Coronary artery (tissue), 2 donors: ENCODE measurements around the gene CTSZ.

ENCODE experiments used
- DNase-seq: peaks from one replicate; pipeline ENCODE4 v3.0.0-alpha.2; 2017; ENCODE audit warnings: low spot score
- H3K27ac ChIP-seq, 2 donors: fragments of 200-600 bp; sonication (generic); one replicate each; pipeline ENCODE4 v1.5.1; 2016 to 2019
- H3K4me3 ChIP-seq: fragments of 200-600 bp; sonication (generic); 2 replicates; pipeline ENCODE4 v1.5.1; 2016; ENCODE audit warnings: mild to moderate bottlenecking, moderate library complexity
- TF ChIP-seq, protein P1 (sequence below): fragments of 200-600 bp; sonication (generic); IDR thresholded peaks from one replicate; pipeline ENCODE4 v1.5.1; 2019; ENCODE audit warnings: antibody characterized with exemption

Gene CTSZ

DNA sequence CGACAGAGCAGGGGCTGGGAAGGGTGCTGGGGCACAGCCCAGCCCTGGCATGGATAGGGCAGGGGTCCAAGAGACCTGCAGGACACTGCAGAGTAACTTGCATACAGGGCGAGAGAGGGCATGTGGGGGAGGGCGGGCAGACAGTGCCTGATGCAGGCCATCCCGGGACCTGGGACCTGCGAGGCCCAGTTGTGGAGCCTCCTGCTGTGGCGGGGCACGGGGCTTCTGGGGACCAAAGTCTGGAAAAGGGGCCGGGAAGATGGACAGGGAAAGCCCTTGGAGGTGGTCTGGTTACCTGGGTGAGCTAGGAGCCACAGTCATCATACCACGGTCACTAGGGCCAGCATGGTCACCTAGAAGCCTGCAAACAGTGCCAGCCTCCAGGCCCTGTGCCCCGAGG lies 11.8 kb upstream of the CTSZ start:
- no peak overlapping the region for H3K4me3 ChIP-seq
- H3K27ac ChIP-seq, result no peak overlapping the region
- no peak for DNase-seq
- TF ChIP-seq, protein P1, sequence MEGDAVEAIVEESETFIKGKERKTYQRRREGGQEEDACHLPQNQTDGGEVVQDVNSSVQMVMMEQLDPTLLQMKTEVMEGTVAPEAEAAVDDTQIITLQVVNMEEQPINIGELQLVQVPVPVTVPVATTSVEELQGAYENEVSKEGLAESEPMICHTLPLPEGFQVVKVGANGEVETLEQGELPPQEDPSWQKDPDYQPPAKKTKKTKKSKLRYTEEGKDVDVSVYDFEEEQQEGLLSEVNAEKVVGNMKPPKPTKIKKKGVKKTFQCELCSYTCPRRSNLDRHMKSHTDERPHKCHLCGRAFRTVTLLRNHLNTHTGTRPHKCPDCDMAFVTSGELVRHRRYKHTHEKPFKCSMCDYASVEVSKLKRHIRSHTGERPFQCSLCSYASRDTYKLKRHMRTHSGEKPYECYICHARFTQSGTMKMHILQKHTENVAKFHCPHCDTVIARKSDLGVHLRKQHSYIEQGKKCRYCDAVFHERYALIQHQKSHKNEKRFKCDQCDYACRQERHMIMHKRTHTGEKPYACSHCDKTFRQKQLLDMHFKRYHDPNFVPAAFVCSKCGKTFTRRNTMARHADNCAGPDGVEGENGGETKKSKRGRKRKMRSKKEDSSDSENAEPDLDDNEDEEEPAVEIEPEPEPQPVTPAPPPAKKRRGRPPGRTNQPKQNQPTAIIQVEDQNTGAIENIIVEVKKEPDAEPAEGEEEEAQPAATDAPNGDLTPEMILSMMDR, result no peak

DNA sequence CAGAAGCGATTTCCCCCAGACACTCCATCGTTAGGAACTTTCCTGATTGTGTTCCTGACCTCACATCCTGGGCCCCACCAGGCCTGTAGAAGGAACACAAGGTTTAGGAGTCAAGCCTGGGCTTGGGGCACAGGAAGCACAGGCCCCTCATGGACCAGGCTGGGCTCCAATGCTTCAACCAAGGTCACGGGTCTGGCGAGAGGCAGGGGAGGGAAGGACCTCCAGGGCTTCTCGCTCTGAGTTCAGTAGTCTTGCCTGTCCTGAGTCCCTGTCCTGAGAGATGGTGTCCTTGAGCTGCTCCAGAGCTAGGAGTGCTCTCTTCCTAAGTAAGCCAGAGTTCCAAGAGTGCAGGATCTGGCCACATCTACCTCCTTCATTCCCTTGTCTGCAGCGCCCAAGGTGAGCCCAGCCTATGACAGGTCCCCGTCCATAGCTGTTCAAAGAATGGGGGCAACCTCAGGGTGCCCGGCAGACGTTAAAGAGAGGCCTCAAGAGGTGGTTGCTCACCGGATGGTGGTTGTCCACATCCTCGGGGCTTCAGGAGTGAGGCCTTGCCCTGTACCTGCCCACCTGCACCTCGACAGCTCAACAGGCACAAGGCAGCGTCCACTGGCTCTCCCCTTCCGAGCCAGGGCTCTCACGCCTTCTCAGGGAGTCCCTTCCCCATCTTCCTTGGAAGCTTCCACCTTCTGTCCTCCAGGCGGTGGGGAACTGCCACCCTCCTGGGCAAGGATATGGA lies 10.6 kb upstream of the CTSZ start:
- DNase-seq, result no peak
- TF ChIP-seq, protein P1, result no peak
- H3K27ac ChIP-seq, result no peak overlapping the region
- H3K4me3 ChIP-seq, result no peak overlapping the region

DNA sequence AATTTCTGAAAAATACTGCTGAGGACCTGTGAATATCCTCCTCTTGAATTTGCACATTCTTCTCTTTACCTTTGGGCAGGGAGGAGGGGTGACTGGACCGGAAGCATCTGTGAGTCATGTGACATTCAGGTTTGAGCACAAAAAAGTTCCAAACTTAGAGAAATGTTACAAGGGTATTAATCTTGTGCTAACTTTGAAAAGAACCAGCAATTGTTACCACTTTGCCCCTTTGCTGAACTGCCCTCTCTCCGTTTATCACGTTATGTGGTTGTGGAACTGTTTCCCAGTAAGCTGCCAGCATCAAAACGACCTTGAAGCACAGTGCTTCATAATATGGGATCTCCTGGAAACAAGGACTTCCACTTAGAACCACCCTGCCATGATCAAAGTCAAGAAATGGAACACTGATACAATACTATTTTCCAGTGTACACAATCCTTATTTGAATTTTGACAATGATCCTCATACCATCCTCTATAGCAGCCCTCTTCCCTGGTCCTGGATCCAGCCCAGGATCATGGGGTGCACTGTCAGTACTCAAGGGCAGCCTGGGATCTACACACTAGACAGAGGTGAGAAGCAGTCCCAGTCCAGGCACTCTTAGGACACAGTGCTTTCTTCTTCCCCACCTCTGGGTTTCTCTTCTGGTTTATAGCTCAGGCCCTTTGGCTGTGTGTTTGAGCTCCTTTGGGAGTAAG lies 9.9 kb upstream of the CTSZ start:
- DNase-seq, result no peak
- Histone ChIP-seq H3K27ac (no peak overlapping the region), H3K4me3 (no peak overlapping the region)
- TF ChIP-seq, protein P1, result no peak

DNA sequence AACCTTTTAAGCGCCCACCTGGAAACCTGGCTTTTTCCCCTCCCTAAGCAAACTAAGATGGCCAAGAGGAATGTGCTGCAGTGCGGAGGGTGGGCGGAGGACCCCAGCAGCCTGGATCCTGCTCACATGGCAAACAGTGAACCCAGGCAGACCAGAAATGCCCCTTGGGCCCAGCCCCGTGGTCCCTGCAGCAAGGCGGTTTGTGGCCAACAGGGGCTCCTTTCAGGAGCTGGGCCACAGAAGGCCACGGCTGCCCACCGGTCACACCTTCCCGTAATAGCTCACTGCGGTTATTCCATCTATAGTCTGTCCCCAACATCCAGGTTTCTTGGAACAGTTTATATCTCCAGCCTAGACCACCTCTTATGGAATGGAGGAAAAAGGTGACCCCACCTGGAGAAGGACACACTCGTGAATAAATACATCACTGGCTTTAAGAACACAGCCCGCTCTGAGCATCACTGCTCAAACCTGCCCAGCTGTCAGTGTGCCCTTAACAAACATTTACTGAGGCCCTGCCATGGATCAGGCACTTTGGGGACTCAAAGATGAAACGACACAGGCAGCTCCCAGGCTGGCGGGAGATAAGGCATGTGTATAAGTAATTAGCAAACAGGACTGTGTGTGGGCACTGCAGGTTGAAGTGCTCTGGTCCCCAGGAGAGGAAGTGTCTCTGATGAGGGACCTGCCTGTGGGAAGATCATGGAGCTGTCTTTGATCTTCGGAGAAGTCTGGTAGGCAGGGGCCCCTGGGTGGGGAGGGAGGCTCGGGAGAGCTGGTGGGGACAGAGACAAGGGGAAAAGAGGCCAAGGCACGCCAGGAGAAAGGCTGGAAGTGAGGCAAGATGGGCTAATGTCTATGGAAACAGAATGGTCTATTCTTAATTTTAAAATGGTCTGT lies 9.0 kb upstream of the CTSZ start:
- H3K27ac ChIP-seq, result no peak overlapping the region

DNA sequence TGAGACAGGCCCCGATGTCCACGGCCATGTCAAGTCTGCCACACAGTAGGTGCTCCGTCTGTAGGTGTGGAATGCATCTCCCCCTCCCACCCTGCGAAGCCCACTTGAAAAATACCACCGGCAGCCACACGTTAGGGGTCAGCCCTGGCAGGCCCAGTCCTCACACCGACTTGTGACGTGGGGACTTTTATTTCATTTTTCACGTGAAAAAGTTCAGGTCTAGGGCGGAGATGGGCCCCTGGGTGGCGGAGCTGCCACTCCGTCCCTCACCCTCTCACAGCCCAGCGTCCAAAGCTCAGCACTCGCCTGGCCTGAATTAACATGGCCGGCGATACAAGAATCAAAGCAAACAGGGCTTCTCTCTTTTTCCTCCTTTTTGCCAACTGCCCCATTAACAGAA lies 8.4 kb upstream of the CTSZ start:
- Histone ChIP-seq H3K4me3 (no peak overlapping the region), H3K27ac (no peak overlapping the region)
- TF ChIP-seq, protein P1, result no peak
- no peak for DNase-seq

More for the DNA sequence above, 9.0 kb upstream of the CTSZ start:
- no peak for DNase-seq
- H3K4me3 ChIP-seq, result no peak overlapping the region
- TF ChIP-seq, protein P1, result no peak

DNA sequence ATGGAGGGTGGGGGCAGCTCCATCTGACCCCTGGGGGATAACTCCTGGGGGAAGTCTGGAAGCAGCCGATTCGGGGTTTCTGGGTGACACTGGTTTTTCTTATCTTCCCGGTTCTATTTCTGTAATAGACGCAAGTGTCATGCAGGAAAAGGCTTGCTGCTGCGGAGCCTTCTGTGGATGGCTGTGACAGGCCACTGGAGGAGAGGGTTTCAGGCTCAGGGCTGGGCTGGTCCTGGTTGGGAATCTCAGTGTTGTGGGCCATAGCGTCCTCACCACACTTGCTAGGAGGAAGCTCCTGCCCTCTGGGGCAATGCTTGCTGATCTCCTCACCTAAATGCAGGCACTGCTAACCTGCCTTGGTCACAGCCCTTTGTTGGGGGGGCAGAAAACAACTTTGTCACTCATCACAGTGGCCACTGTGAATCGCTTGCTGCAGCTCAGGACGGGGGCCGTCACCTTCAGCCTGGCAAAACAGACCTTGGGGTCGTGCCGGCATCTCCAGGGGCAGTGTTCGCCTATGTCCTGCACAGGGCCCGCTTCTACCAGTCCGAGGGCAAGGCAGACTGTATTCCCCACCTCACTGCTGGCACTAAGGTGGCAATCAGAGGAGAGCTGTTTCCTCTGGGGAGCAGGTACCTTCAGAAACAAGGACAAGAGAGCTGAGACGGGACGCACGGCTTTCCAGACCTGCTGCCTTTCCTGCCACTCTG lies 7.8 kb upstream of the CTSZ start:
- no peak for DNase-seq

More for the DNA sequence above, 7.8 kb upstream of the CTSZ start:
- TF ChIP-seq, protein P1, result no peak
- Histone ChIP-seq H3K27ac (no peak overlapping the region), H3K4me3 (no peak overlapping the region)
